HL-60 (cell line): ENCODE measurements around the gene RBCK1.

Experiments used
- CTCF ChIP-seq: IDR thresholded peaks from one replicate; pipeline ENCODE4 v1.5.1; 2011; ENCODE audit warnings: low read length, control low read depth, inconsistent platforms; ENCODE audit not compliant: insufficient read depth
- POLR2AphosphoS5 ChIP-seq: IDR thresholded peaks from 2 replicates; pipeline ENCODE4 v1.6.1; 2012; ENCODE audit warnings: low read depth
- REST ChIP-seq: IDR thresholded peaks from 2 replicates; pipeline ENCODE4 v1.6.1; 2012; ENCODE audit warnings: low read depth; ENCODE audit not compliant: insufficient replicate concordance

GRCh38 chr20:469746-470490 lies 61.8 kb downstream of the RBCK1 start:
- TF ChIP-seq CTCF (no peak), POLR2AphosphoS5 (no peak), REST (no peak)
